Activated B cell treated with CpG ODN at 0.5 μM for 24 hours (primary cell): ENCODE results near the gene SUCO. TPM values are rescaled to one million over a fixed set of nuclear protein-coding genes. Genes with fewer than 3 reads are reported as not detected.

Experiments
- ATAC-seq: fragments of 200-7000 bp; cut with Tn5 transposase; one replicate; pipeline ENCODE4 v1.10.0; 2021; ENCODE audit warnings: low read depth, mild to moderate bottlenecking, moderate library complexity
- CTCF ChIA-PET: fragments of 350-600 bp; sonication (Branson Sonifier 250); formaldehyde crosslinking; loops from one replicate; lab custom pipeline; 2021; ENCODE audit warnings: antibody characterized with exemption; lab: Charles Lee
- POLR2A ChIA-PET: fragments of 350-600 bp; sonication (Branson Sonifier 250); formaldehyde crosslinking; loops from one replicate; lab custom pipeline; 2021; ENCODE audit warnings: antibody characterized with exemption; lab: Charles Lee
- DNase-seq: peaks from one replicate; pipeline ENCODE4 v3.0.0; 2022
- H3K27ac Mint-ChIP-seq: one replicate; pipeline ENCODE4 v1.8.0; 2020; ENCODE audit warnings: mixed read lengths
- H3K27me3 Mint-ChIP-seq: one replicate; pipeline ENCODE4 v1.8.0; 2021; ENCODE audit warnings: mixed read lengths
- H3K36me3 Mint-ChIP-seq: one replicate; pipeline ENCODE4 v1.8.0; 2021; ENCODE audit warnings: low read depth, mixed read lengths
- H3K4me1 Mint-ChIP-seq: one replicate; pipeline ENCODE4 v1.8.0; 2021; ENCODE audit warnings: mixed read lengths
- H3K4me3 Mint-ChIP-seq: one replicate; pipeline ENCODE4 v1.8.0; 2020; ENCODE audit warnings: mild to moderate bottlenecking, mixed read lengths
- H3K9me3 Mint-ChIP-seq: one replicate; pipeline ENCODE4 v1.8.0; 2020; ENCODE audit warnings: mixed read lengths
- CTCF ChIP-seq: fragments of 200-600 bp; IDR thresholded peaks from one replicate; pipeline ENCODE4 v1.8.0; 2022; ENCODE audit warnings: antibody characterized with exemption, mild to moderate bottlenecking
- intact Hi-C: fragments of 100-400 bp; cut with micrococcal nuclease; formaldehyde crosslinking; loops from one replicate; pipeline ENCODE4 v1.15.1; 2024
- total RNA-seq: library from RNA; stranded (reverse); gene quantifications from 2 replicates; pipeline ENCODE4 v1.2.3, GENCODE V29; 2022

The SUCO gene
- total RNA-seq, 1 donor from 2014 or later: 47.1 TPM

GRCh38 chr1:172507741-172508140 lies 25.2 kb upstream of the SUCO start:
- Mint-ChIP-seq H3K27ac (no peak overlapping the region), H3K4me1 (no peaks in the 10 kb centered on the region), H3K27me3 (peaks cover 8% of the 10 kb centered on the region), H3K4me3 (no peak overlapping the region), H3K36me3 (no peaks in the 10 kb centered on the region), H3K9me3 (no peaks in the 10 kb centered on the region)
- intact Hi-C loops: no loop called here
- CTCF ChIA-PET: no interaction called here
- POLR2A ChIA-PET: no interaction called here
- DNase-seq: no peak
- ATAC-seq: no peak
- no peak for TF ChIP-seq CTCF

DNA sequence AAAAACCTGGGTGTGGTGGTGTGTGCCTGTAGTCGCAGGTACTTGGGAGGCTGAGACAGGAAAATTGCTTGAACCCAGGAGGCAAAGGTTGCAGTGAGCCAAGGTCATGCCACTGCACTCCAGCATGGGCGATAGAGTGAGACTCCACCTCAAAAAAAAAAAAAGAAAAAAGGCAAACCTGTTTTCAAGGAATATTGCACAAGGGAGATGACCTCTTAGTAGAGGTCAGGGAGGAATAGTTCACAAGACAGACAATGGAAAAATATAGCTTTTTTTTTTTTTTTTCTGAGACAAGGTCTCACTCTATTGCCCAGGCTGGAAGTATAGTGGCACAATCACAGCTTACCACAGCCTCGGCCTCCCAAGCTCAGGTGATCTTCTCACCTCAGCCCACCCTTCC lies 22.5 kb upstream of the SUCO start:
- H3K4me3 Mint-ChIP-seq: no peak overlapping the region
- ChIA-PET POLR2A (no interaction called here), CTCF (no interaction called here)
- H3K4me1 Mint-ChIP-seq: no peaks in the 10 kb centered on the region
- intact Hi-C loops: no loop called here
- DNase-seq: no peak
- no peaks in the 10 kb centered on the region for H3K36me3 Mint-ChIP-seq
- no peak for ATAC-seq
- H3K9me3 Mint-ChIP-seq: peaks cover 2% of the 10 kb centered on the region
- H3K27ac Mint-ChIP-seq: no peak overlapping the region
- peaks cover 5% of the 10 kb centered on the region for H3K27me3 Mint-ChIP-seq
- no peak for TF ChIP-seq CTCF

GRCh38 chr1:172512591-172512990 lies 20.4 kb upstream of the SUCO start:
- Mint-ChIP-seq H3K9me3 (peaks cover 2% of the 10 kb centered on the region), H3K36me3 (no peaks in the 10 kb centered on the region), H3K27ac (no peak overlapping the region), H3K27me3 (peaks cover 5% of the 10 kb centered on the region), H3K4me3 (no peak overlapping the region), H3K4me1 (peaks cover 3% of the 10 kb centered on the region)
- ATAC-seq (no peak), DNase-seq (no peak)
- ChIA-PET CTCF (no interaction called here), POLR2A (no interaction called here)
- TF ChIP-seq CTCF: no peak
- intact Hi-C loops: no loop called here

GRCh38 chr1:172513479-172513878 lies 19.5 kb upstream of the SUCO start:
- Mint-ChIP-seq H3K27me3 (peaks cover 4% of the 10 kb centered on the region), H3K9me3 (peaks cover 2% of the 10 kb centered on the region)
- TF ChIP-seq CTCF: no peak

GRCh38 chr1:172514108-172514507 lies 18.8 kb upstream of the SUCO start:
- ATAC-seq: no peak
- Mint-ChIP-seq H3K9me3 (peaks cover 2% of the 10 kb centered on the region), H3K4me3 (no peak overlapping the region), H3K27ac (no peak overlapping the region), H3K27me3 (peaks cover 2% of the 10 kb centered on the region), H3K36me3 (no peaks in the 10 kb centered on the region), H3K4me1 (peaks cover 3% of the 10 kb centered on the region)
- POLR2A ChIA-PET: no interaction called here
- DNase-seq: no peak
- TF ChIP-seq CTCF: no peak
- CTCF ChIA-PET: no interaction called here
- intact Hi-C loops: no loop called here

More at GRCh38 chr1:172513479-172513878, 19.5 kb upstream of the SUCO start:
- ChIA-PET CTCF (no interaction called here), POLR2A (no interaction called here)
- no peak for ATAC-seq
- Mint-ChIP-seq H3K4me1 (peaks cover 3% of the 10 kb centered on the region), H3K27ac (no peak overlapping the region), H3K4me3 (no peak overlapping the region), H3K36me3 (no peaks in the 10 kb centered on the region)
- DNase-seq: no peak
- intact Hi-C loops: no loop called here
